Panc1 (cell line): ENCODE data around the gene PNRC1.

Source experiments
- CTCF ChIP-seq: fragments of 450-650 bp; IDR thresholded peaks from 2 replicates; pipeline ENCODE4 v1.5.1; 2017; ENCODE audit warnings: mild to moderate bottlenecking
- POLR2AphosphoS5 ChIP-seq: IDR thresholded peaks from 2 replicates; pipeline ENCODE4 v1.6.1; 2012; ENCODE audit warnings: mild to moderate bottlenecking, low read depth, low read length, moderate library complexity
- TF ChIP-seq, protein P1 (sequence below), 2 experiments: IDR thresholded peaks; 2 replicates each; pipeline ENCODE4 v1.6.1; 2011 to 2012; ENCODE audit warnings: low read depth in 2 of 2, control low read depth in 1 of 2, low read length in 1 of 2, mild to moderate bottlenecking in 1 of 2, moderate library complexity in 1 of 2; ENCODE audit not compliant: insufficient read depth in 1 of 2

DNA sequence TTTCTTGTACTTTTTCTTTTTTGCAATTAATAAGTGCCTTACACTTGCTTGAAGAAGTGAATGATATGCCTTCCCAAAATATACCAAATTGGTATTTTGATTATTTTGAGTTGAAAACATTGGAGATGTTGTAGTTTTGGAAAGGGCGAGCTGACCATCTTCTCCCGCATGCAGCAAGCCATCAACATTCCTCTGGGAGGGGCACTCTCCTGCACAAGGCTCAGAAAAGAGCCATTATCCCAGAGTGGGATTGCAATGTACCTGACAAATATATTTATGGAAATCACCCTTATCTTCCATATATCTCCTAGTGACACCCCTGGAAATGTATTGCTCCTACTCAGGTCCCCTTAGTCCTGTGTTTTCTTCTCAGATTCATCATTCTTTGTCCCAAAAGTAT lies 22.8 kb upstream of the PNRC1 start:
- no peak for TF ChIP-seq CTCF
- TF ChIP-seq, protein P1, sequence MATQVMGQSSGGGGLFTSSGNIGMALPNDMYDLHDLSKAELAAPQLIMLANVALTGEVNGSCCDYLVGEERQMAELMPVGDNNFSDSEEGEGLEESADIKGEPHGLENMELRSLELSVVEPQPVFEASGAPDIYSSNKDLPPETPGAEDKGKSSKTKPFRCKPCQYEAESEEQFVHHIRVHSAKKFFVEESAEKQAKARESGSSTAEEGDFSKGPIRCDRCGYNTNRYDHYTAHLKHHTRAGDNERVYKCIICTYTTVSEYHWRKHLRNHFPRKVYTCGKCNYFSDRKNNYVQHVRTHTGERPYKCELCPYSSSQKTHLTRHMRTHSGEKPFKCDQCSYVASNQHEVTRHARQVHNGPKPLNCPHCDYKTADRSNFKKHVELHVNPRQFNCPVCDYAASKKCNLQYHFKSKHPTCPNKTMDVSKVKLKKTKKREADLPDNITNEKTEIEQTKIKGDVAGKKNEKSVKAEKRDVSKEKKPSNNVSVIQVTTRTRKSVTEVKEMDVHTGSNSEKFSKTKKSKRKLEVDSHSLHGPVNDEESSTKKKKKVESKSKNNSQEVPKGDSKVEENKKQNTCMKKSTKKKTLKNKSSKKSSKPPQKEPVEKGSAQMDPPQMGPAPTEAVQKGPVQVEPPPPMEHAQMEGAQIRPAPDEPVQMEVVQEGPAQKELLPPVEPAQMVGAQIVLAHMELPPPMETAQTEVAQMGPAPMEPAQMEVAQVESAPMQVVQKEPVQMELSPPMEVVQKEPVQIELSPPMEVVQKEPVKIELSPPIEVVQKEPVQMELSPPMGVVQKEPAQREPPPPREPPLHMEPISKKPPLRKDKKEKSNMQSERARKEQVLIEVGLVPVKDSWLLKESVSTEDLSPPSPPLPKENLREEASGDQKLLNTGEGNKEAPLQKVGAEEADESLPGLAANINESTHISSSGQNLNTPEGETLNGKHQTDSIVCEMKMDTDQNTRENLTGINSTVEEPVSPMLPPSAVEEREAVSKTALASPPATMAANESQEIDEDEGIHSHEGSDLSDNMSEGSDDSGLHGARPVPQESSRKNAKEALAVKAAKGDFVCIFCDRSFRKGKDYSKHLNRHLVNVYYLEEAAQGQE (IDR thresholded peaks at IDR 0.05; ENCODE audit: insufficient read depth in 1 of 2, low read depth in 2 of 2, low read length in 1 of 2) = no peak
- TF ChIP-seq POLR2AphosphoS5 = no peak
